GM18861 (cell line): ENCODE results near the gene ATXN1.
A peak's percentile ranks its signal among the peaks of the same experiment; 100 is the strongest.
"Not testable (repeated sequence)": the region's sequence is repeated elsewhere in the genome, so short reads cannot be mapped to it uniquely, and the experiment has no call there.

ENCODE experiments used
- ATAC-seq: cut with Tn5 transposase; IDR thresholded peaks from one replicate; pipeline ENCODE4 v1.9.1; 2021; ENCODE audit not compliant: unreplicated experiment

Gene ATXN1

DNA sequence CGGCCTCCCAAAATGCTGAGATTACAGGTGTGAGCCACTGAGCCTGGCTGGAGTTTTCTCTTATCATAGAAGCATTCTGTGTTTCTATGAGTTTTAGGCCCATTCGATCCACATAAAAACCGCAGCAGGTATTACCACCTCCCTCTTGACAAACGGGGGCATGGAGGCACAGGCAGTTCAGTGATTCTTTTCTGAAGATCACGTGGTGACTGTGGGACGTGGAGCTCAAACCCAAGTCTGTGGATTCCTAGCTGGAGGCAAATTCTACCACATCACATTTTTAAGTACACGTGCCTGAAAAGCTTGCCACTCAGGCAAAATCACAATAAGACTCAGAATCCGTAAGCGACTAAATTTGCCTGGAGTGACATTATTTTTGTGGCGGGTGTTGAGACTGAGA, 331.6 kb downstream of the ATXN1 start:
- ATAC-seq, result no peak

DNA sequence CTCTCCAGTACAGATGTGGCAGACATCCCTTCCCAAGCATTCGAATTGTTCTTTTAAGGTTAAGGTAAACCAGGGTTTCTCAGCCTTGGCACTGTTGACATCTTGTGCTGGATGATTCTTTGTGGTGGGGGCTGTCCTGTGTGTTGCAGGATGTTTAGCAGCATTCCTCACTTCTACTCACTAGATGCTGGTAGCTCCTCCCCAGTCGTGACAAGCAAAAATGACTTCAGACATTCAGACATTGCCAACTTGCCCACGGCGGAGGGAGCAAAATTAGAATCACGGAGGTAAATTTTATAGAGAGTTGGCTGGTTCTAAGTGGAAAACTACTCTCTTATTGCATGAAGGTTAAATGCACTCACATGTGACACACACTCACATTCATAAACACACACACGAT, 334.1 kb downstream of the ATXN1 start:
- ATAC-seq, result no peak

DNA sequence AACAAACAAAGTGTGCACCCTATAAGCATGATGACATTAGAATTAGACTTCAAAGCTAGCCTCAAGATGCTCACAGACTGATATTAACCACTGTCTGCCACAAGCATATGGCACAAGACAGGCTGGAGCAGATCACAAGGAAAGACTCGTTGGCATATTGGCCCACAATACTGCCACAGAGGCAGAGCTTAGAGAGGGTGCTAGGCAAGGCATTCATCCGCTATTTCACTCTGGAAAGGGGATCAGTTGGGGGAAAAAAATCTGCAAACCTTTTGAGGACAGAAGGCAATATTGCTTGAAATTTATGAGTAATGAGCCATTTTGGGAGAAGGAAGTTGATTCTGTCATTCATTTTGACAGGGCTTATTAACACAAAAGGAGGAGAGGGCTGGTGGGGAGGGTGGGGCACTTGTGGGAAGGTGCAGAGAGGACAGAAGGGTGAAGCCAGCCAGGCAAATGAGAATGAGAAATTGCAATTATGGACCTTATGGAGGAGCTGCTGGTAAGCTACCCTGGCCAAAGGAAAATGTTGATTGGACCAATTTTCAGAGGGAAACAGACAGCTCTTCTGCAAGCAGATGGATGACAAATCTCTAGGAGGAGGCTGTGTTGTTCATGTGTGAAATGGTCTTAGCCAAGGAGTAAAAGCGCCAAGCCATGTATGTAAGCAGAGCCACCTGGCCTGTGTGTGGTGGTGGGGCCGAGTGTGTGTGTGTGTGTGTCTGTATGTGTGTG, 335.2 kb downstream of the ATXN1 start:
- ATAC-seq, result no peak

DNA sequence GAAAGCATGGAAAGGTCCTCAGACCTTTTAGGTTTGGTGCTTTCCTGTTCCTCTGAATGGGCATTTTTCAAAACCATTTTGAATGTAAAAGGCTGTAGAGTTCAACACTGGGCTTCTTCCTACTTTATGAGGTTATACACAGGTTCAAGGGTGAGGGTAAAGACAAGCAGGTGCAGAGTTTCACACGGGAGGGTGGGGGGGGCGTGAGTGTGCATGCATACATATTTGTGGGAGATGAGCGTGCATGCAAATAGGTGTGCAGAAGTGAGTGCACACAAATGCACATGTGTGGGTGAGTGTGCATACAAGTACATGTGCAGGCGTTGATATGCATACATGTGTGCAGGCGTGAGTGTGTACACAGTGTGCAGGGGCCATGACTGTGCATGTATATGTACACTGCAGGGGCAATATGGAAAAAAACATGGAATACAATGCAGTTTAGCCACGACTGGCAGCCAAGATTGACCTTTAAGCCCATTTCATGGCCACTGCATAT, 339.7 kb downstream of the ATXN1 start:
- peak; percentile 7 for ATAC-seq

DNA sequence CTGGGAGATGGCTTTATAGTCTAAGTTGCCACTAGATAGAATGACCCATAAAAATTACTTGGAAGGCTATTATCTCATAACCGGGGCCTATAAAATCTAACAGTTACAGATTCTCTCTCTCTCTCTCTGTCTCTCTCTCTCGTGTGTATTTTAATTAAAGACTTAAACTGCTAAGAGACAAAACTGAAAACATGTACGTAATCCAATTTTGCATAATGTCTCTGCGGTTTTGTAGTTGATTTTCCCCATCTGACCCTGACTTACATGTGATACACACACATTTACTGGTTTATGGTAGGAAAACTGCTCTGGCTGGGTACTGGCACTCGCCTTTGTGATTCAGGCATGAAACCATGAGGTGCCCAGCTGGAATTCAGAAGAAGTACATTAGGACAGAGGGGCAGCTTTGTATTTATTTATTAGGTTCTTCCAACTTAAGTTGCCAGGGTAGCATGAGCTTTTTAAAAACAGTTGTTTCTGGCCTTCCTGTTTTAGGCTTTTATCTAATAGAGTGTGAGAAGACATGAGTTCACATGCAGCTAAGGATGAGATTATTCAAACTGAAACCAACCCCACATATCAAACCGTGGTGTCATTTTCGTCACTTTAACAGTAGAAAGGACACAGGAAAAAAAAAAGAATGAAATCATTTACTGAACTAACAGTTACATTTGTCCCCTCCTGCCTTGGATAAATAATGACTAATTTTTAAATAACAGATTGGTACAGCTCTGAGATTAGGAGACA, 340.4 kb downstream of the ATXN1 start:
- peak; percentile 48 for ATAC-seq

DNA sequence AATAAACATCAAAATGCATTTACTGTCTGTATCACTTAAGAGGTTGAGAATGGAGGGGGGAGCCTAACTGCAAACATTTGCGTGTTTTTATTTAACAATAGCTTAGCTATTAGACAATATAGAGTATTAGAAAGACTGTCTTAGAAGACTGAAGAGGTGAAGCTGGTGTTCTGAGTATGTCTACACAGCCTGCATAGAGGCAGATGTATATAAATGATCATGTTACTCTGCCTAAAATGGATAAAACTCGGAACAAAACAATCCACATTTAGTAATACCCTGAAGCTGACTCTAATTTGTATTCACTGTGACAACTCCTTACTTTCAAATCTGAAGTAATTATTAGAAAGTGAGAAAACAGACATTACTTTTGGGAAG, 340.9 kb downstream of the ATXN1 start:
- no peak for ATAC-seq

DNA sequence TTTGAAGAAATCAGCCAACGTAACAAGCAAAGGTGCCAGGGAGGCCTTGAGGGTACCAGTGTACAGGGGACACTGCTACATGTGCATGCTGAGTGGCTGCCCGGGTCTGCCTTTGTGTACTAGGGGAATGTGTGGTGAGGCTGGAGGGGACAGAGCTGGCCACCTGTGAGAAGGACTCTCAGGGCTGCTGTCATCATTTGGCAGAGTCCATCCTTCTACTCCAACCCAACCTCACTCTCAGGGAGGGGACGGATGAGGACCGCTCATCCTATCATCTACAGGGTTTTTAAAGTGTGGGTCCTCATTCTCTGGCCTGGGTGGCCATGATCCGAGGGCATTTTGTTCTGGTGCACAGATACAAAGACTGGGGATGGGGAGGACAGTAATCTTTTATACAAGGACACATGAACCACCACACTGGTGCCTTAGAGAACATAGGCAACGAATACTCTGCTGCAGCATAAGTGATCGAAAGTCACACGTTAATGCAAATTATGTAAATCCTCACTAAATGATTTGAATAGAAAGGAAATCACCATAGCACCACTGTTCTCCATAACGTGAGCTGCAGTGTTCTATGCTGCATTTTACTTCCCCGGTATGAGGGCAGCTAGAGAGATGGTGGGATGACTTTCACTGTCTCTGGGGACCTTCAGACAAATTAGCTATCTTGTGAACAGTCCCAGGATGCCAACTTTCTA, 341.5 kb downstream of the ATXN1 start:
- peak; percentile 60 for ATAC-seq

DNA sequence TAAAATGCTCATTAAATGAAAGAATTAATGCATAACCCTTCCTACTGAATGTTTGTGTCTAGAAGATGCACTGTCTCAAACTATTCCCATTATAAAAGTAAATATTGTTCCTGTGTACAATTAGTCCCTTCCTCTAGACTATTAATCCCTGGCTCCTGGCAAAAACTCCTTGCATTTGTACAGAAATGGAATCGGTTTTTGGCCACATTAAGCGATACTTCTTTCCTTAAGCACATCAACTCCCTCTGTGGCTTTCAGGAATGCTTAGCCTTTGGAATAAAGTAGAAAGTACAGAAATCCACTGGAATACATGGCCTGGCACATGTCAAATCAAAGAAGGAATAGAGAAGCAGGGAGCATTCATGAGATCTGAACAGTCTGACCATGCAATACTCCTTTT, 343.1 kb downstream of the ATXN1 start:
- no peak for ATAC-seq

DNA sequence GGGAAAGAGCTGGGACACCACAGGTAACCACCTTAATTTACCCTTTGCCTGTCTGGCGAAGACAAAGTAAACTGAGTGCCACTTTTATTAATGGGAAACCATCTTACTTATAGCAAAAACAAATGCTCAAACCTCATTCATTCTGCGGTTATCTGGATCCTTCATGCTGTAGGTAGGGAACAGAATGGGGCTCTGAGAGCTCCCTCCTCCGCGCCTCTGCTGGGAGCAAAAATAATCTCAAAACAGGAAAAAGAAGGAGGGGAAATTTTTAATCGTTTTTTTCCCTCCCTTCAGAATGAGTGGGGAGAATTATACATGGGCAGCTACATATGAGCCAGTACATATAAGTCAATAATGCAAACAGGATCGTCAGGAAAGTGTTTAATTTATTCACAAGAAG, 345.6 kb downstream of the ATXN1 start:
- no peak for ATAC-seq

DNA sequence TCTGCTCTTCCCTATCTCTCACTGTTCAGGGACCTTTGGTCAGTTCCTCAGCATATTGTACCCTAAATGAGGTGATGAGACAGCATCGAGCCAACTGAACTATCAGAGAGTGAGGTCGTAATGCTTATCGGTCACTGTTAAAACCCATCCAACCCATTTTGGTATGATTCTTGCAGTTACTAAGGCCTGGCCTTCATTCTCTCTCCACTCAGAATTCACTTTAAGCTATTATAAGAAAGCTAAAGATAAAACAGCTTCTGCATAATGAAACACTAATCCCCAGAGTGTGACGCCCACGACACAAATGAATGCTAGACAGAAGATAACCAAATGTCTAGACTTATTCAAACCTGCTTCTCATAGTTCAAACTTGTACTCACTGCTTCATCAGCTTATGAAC, 347.1 kb downstream of the ATXN1 start:
- ATAC-seq, result peak; percentile 67

DNA sequence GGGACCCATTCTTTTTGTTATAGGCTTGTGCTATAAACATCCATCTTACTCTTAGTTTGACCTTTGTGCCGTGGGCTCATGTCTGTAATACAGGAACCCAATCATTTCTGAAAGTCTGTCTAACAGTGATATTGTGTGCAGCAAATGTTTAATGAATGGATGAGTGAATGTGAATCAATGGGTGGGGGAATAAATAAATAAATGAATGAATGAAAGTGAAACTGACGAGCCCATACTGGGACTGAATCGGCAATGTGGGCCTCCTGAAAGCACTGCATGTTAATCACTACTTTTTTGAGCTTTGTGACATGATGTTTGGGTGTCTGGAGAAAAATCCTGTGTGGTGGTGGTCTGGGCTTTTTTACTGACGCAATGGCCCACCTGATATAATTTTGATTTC, 347.9 kb downstream of the ATXN1 start:
- ATAC-seq, result no peak

DNA sequence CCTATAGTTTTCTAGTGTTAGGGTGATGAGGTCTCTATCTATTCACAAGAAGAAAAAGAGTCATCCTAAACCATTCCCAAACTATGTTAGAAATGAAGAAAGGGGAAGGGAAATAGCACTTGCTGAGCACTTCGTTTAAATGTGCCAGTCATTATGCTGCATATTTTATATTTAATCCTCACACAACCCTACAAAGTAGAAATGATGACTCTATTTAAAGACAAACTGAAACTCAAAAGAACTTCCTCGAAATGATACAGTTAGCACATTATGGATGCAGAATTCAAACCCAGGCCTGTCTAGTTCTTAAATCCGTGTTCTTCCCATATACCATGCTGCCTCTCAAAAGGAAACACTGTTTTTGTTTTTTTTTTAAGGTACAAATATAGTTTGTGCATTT, 348.3 kb downstream of the ATXN1 start:
- ATAC-seq, result no peak

DNA sequence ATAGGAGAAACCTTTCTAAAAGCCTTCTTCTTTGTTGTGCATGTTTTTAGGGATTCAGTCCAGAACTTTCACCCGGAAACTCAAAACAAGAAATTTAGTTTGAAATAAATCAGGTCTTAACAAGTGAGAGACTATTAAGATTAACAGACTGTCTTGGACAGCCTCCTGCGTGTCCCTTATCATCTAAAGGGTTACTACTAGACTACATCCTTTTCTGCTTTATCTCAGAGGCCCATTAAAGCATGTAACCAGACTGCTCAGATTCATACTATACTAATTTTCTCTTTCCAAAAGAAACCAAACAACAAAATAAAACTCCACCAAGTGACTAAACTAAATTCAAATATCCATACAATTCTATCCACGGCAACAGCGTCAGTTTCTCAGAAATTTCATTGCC, 349.1 kb downstream of the ATXN1 start:
- no peak for ATAC-seq

DNA sequence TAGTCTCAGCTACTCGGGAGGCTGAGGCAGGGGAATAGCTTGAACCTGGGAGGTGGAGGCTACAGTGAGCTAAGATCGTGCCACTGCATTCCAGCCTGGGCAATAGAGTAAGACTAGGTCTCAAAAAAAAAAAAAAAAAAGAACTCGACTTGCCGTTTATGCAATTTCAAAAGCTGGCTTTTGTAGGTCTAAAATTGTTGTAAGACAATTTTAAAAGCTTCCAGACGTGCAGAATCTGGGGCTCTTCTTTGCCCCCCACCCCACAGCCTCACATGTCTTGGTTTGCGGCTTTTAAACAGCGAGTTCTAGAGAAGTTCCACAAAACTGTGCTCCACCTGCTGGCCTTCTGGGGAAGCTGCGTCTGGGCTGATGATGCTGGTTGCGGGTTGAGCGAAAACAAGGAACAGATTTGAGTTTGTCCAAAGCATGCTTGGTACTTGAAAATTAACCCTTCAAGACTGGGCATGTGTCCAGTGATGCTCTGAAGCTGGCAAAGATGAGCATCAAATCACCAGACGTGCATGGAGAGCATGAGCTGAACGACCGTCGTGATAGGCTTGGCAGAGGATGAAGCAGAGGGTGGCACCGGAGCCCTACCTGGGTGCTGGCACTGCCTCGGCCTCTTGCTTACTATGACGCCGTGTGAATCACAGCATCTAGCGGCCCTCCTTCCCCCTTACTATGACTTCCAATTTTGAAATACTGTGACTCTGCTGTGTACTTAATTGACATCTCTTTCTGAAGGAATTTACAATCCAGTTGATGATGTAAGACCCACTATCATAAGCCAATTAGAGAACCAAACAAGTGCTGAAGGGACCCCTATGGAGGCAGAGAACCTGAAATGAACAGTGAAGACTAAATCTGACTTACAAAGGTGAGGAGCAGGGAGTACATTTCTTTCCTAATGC, 351.5 kb downstream of the ATXN1 start:
- ATAC-seq, result no peak

DNA sequence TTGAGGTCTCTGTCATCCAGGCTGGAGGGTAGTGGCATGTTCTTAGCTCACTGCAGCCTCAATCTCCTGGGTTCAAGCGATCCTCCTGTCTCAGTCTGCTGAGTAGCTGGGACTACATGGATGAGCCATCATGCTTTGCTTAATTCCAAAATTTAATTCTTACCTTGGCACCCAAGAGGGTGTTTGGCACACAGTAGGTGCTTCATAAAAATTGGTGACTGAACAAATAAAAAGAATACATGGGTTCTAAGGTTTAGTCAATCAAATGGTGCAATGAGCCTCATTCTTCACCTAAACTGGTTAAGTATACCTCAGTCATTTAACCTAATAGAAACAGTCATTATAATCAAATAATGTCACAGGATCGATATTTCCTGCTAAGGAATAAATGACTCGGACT, 352.5 kb downstream of the ATXN1 start:
- no peak for ATAC-seq

DNA sequence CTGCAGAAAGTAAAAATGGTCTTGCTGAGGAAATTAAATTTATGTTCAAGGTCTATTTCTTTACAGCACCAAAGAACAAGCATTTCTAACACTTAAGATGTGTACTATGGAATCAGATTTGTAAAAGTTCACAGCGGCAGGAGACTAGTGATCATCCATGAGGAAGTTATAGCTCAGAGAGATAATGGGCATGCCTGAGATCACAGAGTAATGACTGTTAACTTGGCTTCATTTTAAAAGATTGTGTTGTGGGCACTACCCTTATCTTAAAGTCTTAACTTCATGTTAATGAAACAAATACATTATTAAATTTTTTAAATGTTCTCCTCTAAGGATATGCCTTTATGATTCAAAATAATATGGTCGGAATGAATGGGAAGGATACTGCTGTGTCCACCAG, 354.3 kb downstream of the ATXN1 start:
- no peak for ATAC-seq

DNA sequence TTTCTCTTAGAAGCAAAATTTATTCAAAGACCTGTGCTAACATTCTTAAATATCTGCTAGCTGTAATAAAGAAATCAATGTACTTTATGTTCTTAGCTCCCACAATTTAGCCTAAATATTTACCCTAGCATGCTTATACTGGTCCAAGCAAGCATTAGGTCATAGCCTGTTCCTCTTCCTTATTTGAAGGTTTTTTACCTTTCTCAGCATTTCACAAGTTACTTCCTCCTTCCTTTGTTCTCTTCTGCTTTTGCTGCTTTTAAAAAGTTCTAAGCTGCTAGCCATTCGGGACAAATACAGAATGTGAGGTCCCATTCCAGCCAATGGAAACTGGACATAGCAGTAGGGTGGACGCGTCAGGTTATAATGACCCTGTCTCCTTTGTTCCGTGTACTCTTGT, 354.7 kb downstream of the ATXN1 start:
- not testable (repeated sequence) for ATAC-seq

DNA sequence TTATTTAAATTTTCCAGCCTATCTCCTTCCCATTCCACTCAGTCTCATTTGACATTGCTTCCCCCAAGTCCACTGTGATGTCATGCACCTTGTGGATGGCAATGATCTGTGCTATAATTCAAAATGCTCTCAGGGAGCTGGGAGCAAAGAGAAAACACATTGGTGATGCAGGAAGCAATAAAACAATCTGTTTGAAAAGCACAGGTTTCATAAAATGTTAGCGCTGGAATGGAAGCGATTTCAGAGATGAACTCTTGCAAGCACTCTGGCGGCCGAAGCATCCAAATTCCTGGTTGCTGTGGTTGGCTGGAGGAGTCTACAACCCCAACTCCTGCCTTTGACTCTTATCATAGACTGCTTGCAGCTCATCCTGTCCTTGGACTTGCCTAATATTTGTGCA, 355.9 kb downstream of the ATXN1 start:
- no peak for ATAC-seq

DNA sequence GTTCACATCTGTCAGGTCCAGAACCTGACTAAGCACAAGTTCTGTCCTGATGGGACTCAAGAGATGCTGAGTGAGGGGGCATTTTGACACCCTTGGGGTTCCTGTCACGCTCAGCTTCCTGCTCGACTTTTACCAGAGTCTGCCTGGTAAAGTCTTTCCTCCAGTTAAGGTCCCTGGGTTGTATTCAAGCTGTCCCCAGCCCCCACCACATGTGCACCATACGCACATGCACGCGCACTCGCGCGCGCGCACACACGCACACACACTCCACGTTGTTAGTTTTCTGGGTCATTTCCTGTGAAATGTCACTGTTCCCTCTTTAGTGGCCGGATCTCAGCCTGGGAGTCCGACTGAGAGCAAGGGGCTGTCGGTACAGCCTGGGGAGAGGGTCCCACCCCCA, 356.8 kb downstream of the ATXN1 start:
- no peak for ATAC-seq

DNA sequence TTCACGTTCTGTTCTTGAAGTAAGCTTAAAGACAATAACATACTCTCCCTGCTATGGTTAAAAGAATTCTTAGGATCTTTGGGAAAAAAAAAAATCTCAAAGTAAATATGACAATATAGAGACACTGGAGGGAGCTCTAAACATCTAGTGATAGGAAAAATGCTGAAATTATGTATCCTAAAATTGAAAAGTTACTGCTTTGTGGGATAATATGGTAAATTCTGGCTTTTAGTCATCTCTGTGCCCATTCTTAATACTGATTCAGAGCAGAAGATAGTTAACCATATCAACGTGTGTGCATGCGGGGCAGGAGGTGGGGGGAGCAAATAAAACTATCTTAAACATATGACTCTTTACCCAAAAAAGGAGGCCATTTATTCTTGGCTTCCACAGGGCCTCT, 357.4 kb downstream of the ATXN1 start:
- no peak for ATAC-seq

DNA sequence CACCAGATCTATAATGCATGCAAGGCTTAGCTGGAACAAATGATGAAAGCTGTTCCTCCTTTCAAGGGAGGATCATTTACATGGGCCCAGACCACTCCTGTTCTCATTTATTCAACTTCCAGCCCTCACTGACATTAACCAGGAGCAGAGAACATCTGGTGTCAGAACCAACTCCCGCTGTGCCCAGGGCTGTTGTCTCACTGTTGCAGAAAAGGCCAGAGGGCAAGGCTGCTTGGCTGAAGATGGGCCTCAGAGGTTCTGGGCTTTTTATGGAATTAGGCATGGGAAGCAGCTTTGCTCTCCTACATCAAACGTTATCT, 358.7 kb downstream of the ATXN1 start:
- no peak for ATAC-seq
